ENCODE data around the gene TCFL5. TPM values are rescaled to one million over a fixed set of nuclear protein-coding genes. Genes with fewer than 3 reads are reported as not detected.
"Not testable (repeated sequence)": the region's sequence is repeated elsewhere in the genome, so short reads cannot be mapped to it uniquely, and the experiment has no call there.

The TCFL5 gene
- total RNA-seq, 1 experiment from 2014 or later = 23.8 TPM

- Histone ChIP-seq H3K4me3 (ENCODE audit: low read depth in 2 of 2, low read length in 2 of 2) (no peak overlapping the region), H3K27ac (ENCODE audit: low read length) (no peak overlapping the region), H3K4me1 (ENCODE audit: control insufficient read depth, insufficient read depth, low read length) (no peaks in the 10 kb centered on the region), H3K9me3 (ENCODE audit: control insufficient read depth, insufficient read depth, low read depth, low read length) (no peaks in the 10 kb centered on the region), H3K36me3 (ENCODE audit: control insufficient read depth, insufficient read depth, low read length) (peaks cover 11% of the 10 kb centered on the region), H3K27me3 (ENCODE audit: control insufficient read depth, insufficient read depth, low read length) (no peaks in the 10 kb centered on the region)
- POLR2A ChIA-PET = no interaction called here
- TF ChIP-seq TCF7L2 (IDR thresholded peaks at IDR 0.05; ENCODE audit: low read depth, low read length) (no peak), SIN3A (IDR thresholded peaks at IDR 0.05; ENCODE audit: borderline replicate concordance, insufficient read depth, low read depth, low read length) (no peak), CTCF (IDR thresholded peaks at IDR 0.05) (no peak), POLR2AphosphoS5 (IDR thresholded peaks at IDR 0.05; ENCODE audit: low read depth, low read length) (no peak)
- TF ChIP-seq, protein P1, sequence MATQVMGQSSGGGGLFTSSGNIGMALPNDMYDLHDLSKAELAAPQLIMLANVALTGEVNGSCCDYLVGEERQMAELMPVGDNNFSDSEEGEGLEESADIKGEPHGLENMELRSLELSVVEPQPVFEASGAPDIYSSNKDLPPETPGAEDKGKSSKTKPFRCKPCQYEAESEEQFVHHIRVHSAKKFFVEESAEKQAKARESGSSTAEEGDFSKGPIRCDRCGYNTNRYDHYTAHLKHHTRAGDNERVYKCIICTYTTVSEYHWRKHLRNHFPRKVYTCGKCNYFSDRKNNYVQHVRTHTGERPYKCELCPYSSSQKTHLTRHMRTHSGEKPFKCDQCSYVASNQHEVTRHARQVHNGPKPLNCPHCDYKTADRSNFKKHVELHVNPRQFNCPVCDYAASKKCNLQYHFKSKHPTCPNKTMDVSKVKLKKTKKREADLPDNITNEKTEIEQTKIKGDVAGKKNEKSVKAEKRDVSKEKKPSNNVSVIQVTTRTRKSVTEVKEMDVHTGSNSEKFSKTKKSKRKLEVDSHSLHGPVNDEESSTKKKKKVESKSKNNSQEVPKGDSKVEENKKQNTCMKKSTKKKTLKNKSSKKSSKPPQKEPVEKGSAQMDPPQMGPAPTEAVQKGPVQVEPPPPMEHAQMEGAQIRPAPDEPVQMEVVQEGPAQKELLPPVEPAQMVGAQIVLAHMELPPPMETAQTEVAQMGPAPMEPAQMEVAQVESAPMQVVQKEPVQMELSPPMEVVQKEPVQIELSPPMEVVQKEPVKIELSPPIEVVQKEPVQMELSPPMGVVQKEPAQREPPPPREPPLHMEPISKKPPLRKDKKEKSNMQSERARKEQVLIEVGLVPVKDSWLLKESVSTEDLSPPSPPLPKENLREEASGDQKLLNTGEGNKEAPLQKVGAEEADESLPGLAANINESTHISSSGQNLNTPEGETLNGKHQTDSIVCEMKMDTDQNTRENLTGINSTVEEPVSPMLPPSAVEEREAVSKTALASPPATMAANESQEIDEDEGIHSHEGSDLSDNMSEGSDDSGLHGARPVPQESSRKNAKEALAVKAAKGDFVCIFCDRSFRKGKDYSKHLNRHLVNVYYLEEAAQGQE (IDR thresholded peaks at IDR 0.05; ENCODE audit: insufficient read depth in 1 of 2, low read depth in 2 of 2, low read length in 1 of 2) = no peak
- intact Hi-C loops (cut with micrococcal nuclease; ENCODE audit: unreplicated experiment) (no loop called here), in situ Hi-C loops (cut with HindIII; ENCODE audit: low pct_unique_long_range_greater_than_20kb, low sequenced_read_pairs) (no loop called here)
- DNase-seq (ENCODE audit: low read depth, low spot score) (no peak), ATAC-seq (no peak)
- BruUV-seq (replicated peaks) = no TSS peak
- CTCF ChIA-PET = interaction anchor here (0.9 kb wide), 1 partner anchor 26 kb away, joined by 7 read pairs; no protein-coding TSS in a partner anchor
These were observed 12.2 kb downstream of the TCFL5 start for GRCh38 chr20:62849431-62849830.

DNA sequence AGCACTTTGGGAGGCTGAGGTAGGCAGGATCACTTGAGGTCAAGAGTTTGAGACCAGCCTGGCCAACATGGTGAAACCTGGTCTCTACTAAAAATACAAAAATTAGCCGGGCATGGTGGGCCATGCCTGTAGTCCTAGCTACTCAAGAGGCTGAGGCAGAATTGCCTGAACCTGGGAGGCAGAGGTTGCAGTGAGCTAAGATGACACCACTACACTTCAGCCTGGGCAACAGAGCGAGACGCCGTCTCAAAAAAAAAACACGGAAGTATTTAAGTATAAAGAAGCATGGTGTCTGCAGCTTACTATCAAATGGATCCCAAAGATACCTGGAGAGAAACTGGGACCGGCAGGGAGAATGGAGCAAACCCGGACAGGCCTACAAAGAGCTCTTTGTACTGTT lies 12.7 kb downstream of the TCFL5 start:
- H3K27me3 ChIP-seq (ENCODE audit: control insufficient read depth, insufficient read depth, low read length); ATAC-seq; H3K4me3 ChIP-seq (ENCODE audit: low read depth in 2 of 2, low read length in 2 of 2); H3K27ac ChIP-seq (ENCODE audit: low read length); H3K4me1 ChIP-seq (ENCODE audit: control insufficient read depth, insufficient read depth, low read length); H3K9me3 ChIP-seq (ENCODE audit: control insufficient read depth, insufficient read depth, low read depth, low read length); in situ Hi-C loops (cut with HindIII; ENCODE audit: low pct_unique_long_range_greater_than_20kb, low sequenced_read_pairs); BruUV-seq (replicated peaks); POLR2A ChIA-PET; DNase-seq (ENCODE audit: low read depth, low spot score); intact Hi-C loops (cut with micrococcal nuclease; ENCODE audit: unreplicated experiment): not testable (repeated sequence)
- peaks cover 11% of the 10 kb centered on the region for H3K36me3 ChIP-seq (ENCODE audit: control insufficient read depth, insufficient read depth, low read length)
- CTCF ChIA-PET = interaction anchor here (0.9 kb wide), 1 partner anchor 26 kb away, joined by 7 read pairs; no protein-coding TSS in a partner anchor

- Histone ChIP-seq H3K27ac (ENCODE audit: low read length) (no peak overlapping the region), H3K4me1 (ENCODE audit: control insufficient read depth, insufficient read depth, low read length) (no peaks in the 10 kb centered on the region), H3K4me3 (ENCODE audit: low read depth in 2 of 2, low read length in 2 of 2) (no peak overlapping the region), H3K9me3 (ENCODE audit: control insufficient read depth, insufficient read depth, low read depth, low read length) (no peaks in the 10 kb centered on the region), H3K36me3 (ENCODE audit: control insufficient read depth, insufficient read depth, low read length) (peaks cover 5% of the 10 kb centered on the region; the same call in 1 of the 2 replicates), H3K27me3 (ENCODE audit: control insufficient read depth, insufficient read depth, low read length) (no peaks in the 10 kb centered on the region)
- POLR2A ChIA-PET = no interaction called here
- ATAC-seq (no peak), DNase-seq (ENCODE audit: low read depth, low spot score) (no peak)
- in situ Hi-C loops (cut with HindIII; ENCODE audit: low pct_unique_long_range_greater_than_20kb, low sequenced_read_pairs) = no loop called here
- TF ChIP-seq CTCF (IDR thresholded peaks at IDR 0.05) (no peak), TCF7L2 (IDR thresholded peaks at IDR 0.05; ENCODE audit: low read depth, low read length) (no peak), POLR2AphosphoS5 (IDR thresholded peaks at IDR 0.05; ENCODE audit: low read depth, low read length) (no peak), SIN3A (IDR thresholded peaks at IDR 0.05; ENCODE audit: borderline replicate concordance, insufficient read depth, low read depth, low read length) (no peak)
- TF ChIP-seq, protein P1 (IDR thresholded peaks at IDR 0.05; ENCODE audit: insufficient read depth in 1 of 2, low read depth in 2 of 2, low read length in 1 of 2) = no peak
- CTCF ChIA-PET = interaction anchor here (0.8 kb wide), 1 partner anchor 24 kb away, joined by 3 read pairs; no protein-coding TSS in a partner anchor
- BruUV-seq (replicated peaks) = no TSS peak
- intact Hi-C loops (cut with micrococcal nuclease; ENCODE audit: unreplicated experiment) = no loop called here
These were observed 15.3 kb downstream of the TCFL5 start for GRCh38 chr20:62846166-62846890.
